ENCODE results near the gene CPOX.
"Not testable (repeated sequence)": the region's sequence is repeated elsewhere in the genome, so short reads cannot be mapped to it uniquely, and the experiment has no call there.

Gene CPOX
- 10.1 to 107 (median 61.7) reads per million in 9 experiments for total RNA-seq

- Mint-ChIP-seq H3K27ac (peak within 1 kb of the TSS; percentile 92 to 99), H3K4me3 (peak within 1 kb of the TSS; percentile 92 to 99), H3K9me3 (no peaks in the 10 kb centered on the region), H3K4me1 (ENCODE audit: low read depth in 2 of 2) (peaks cover 20 to 40% of the 10 kb centered on the region in 2 donors), H3K36me3 (ENCODE audit: insufficient read depth) (peaks cover 16% of the 10 kb centered on the region), H3K27me3 (no peaks in the 10 kb centered on the region)
- DNase-seq (peak; percentile 69 to 71 (median 71)), ATAC-seq (replicated peaks) (peak; percentile 94)
These were observed at the start of gene CPOX for GRCh38 chr3:98593046-98593936. TSS of gene CPOX (minus strand) at chr3:98593611. CDS start at chr3:98593504, 107 bp downstream.

- H3K9me3 Mint-ChIP-seq; H3K36me3 Mint-ChIP-seq (ENCODE audit: insufficient read depth); ATAC-seq (replicated peaks); H3K4me3 Mint-ChIP-seq; DNase-seq; H3K4me1 Mint-ChIP-seq (ENCODE audit: low read depth in 2 of 2); H3K27ac Mint-ChIP-seq: not testable (repeated sequence)
- peaks cover 34 to 46% of the 10 kb centered on the region in 2 donors for H3K27me3 Mint-ChIP-seq
These were observed 49.4 kb upstream of the CPOX start for GRCh38 chr3:98642769-98643168.

- not testable (repeated sequence) for H3K9me3 Mint-ChIP-seq; ATAC-seq (replicated peaks); H3K4me3 Mint-ChIP-seq; H3K27ac Mint-ChIP-seq; H3K4me1 Mint-ChIP-seq (ENCODE audit: low read depth in 2 of 2); DNase-seq; H3K36me3 Mint-ChIP-seq (ENCODE audit: insufficient read depth)
- H3K27me3 Mint-ChIP-seq: peaks cover 39 to 46% of the 10 kb centered on the region in 2 donors
These were observed 48.3 kb upstream of the CPOX start for GRCh38 chr3:98641756-98642155.

- not testable (repeated sequence) for H3K27ac Mint-ChIP-seq; DNase-seq; H3K4me3 Mint-ChIP-seq; H3K36me3 Mint-ChIP-seq (ENCODE audit: insufficient read depth); ATAC-seq (replicated peaks); H3K4me1 Mint-ChIP-seq (ENCODE audit: low read depth in 2 of 2); H3K9me3 Mint-ChIP-seq
- peaks cover 21 to 32% of the 10 kb centered on the region in 2 donors for H3K27me3 Mint-ChIP-seq
These were observed 45.1 kb upstream of the CPOX start for GRCh38 chr3:98638515-98638914.

- ATAC-seq (replicated peaks) (no peak), DNase-seq (no peak)
- no peaks in the 10 kb centered on the region for H3K36me3 Mint-ChIP-seq (ENCODE audit: insufficient read depth)
- no peak overlapping the region for H3K4me3 Mint-ChIP-seq
- H3K4me1 Mint-ChIP-seq (ENCODE audit: low read depth in 2 of 2): no peaks in the 10 kb centered on the region
- H3K27me3 Mint-ChIP-seq: peaks cover 16 to 18% of the 10 kb centered on the region in 2 donors
- H3K9me3 Mint-ChIP-seq: no peaks in the 10 kb centered on the region
- no peak overlapping the region for H3K27ac Mint-ChIP-seq
These were observed 37.0 kb upstream of the CPOX start for GRCh38 chr3:98630416-98630815.

- peaks cover 16 to 18% of the 10 kb centered on the region in 2 donors for H3K27me3 Mint-ChIP-seq
- H3K4me1 Mint-ChIP-seq (ENCODE audit: low read depth in 2 of 2): no peaks in the 10 kb centered on the region
- H3K36me3 Mint-ChIP-seq (ENCODE audit: insufficient read depth): no peaks in the 10 kb centered on the region
- H3K4me3 Mint-ChIP-seq: no peak overlapping the region
- H3K9me3 Mint-ChIP-seq: no peaks in the 10 kb centered on the region
- ATAC-seq (replicated peaks): no peak
- DNase-seq: no peak
- no peak overlapping the region for H3K27ac Mint-ChIP-seq
These were observed 34.9 kb upstream of the CPOX start for GRCh38 chr3:98628317-98628716.

GRCh38 chr3:98626151-98626550, 32.7 kb upstream of the CPOX start:
- H3K4me1 Mint-ChIP-seq (ENCODE audit: low read depth in 2 of 2): no peaks in the 10 kb centered on the region
- H3K27me3 Mint-ChIP-seq: peaks cover 6 to 12% of the 10 kb centered on the region in 2 donors
- no peaks in the 10 kb centered on the region for H3K36me3 Mint-ChIP-seq (ENCODE audit: insufficient read depth)
- no peaks in the 10 kb centered on the region for H3K9me3 Mint-ChIP-seq
- DNase-seq (no peak), ATAC-seq (replicated peaks) (no peak)
- no peak overlapping the region for H3K4me3 Mint-ChIP-seq
- no peak overlapping the region for H3K27ac Mint-ChIP-seq

GRCh38 chr3:98623572-98624280, 30.3 kb upstream of the CPOX start:
- ATAC-seq (replicated peaks) (no peak), DNase-seq (no peak)
- Mint-ChIP-seq H3K4me1 (ENCODE audit: low read depth in 2 of 2) (no peaks in the 10 kb centered on the region), H3K9me3 (no peaks in the 10 kb centered on the region), H3K4me3 (no peak overlapping the region), H3K27me3 (no peaks in the 10 kb centered on the region), H3K36me3 (ENCODE audit: insufficient read depth) (no peaks in the 10 kb centered on the region), H3K27ac (no peak overlapping the region)

GRCh38 chr3:98617841-98618240, 24.4 kb upstream of the CPOX start:
- H3K4me3 Mint-ChIP-seq: no peak overlapping the region
- no peak for DNase-seq
- no peak overlapping the region for H3K27ac Mint-ChIP-seq
- no peaks in the 10 kb centered on the region for H3K9me3 Mint-ChIP-seq
- H3K4me1 Mint-ChIP-seq (ENCODE audit: low read depth in 2 of 2): no peaks in the 10 kb centered on the region
- H3K27me3 Mint-ChIP-seq: peaks cover 5 to 9% of the 10 kb centered on the region in 2 donors
- no peak for ATAC-seq (replicated peaks)
- no peaks in the 10 kb centered on the region for H3K36me3 Mint-ChIP-seq (ENCODE audit: insufficient read depth)

GRCh38 chr3:98613616-98614015, 20.2 kb upstream of the CPOX start:
- DNase-seq: no peak

GRCh38 chr3:98612996-98613517, 19.6 kb upstream of the CPOX start:
- Mint-ChIP-seq H3K27me3 (peaks cover 12 to 30% of the 10 kb centered on the region in 2 donors), H3K36me3 (ENCODE audit: insufficient read depth) (no peaks in the 10 kb centered on the region), H3K4me3 (no peak overlapping the region), H3K4me1 (ENCODE audit: low read depth in 2 of 2) (no peaks in the 10 kb centered on the region), H3K9me3 (no peaks in the 10 kb centered on the region), H3K27ac (no peak overlapping the region)
- DNase-seq (no peak), ATAC-seq (replicated peaks) (no peak)

More at GRCh38 chr3:98613616-98614015, 20.2 kb upstream of the CPOX start:
- H3K27me3 Mint-ChIP-seq: peaks cover 12 to 30% of the 10 kb centered on the region in 2 donors
- no peaks in the 10 kb centered on the region for H3K4me1 Mint-ChIP-seq (ENCODE audit: low read depth in 2 of 2)
- ATAC-seq (replicated peaks): no peak
- no peak overlapping the region for H3K4me3 Mint-ChIP-seq
- H3K9me3 Mint-ChIP-seq: no peaks in the 10 kb centered on the region
- no peaks in the 10 kb centered on the region for H3K36me3 Mint-ChIP-seq (ENCODE audit: insufficient read depth)
- no peak overlapping the region for H3K27ac Mint-ChIP-seq

- H3K9me3 Mint-ChIP-seq: no peaks in the 10 kb centered on the region
- H3K36me3 Mint-ChIP-seq (ENCODE audit: insufficient read depth): no peaks in the 10 kb centered on the region
- peaks cover 12 to 31% of the 10 kb centered on the region in 2 donors for H3K27me3 Mint-ChIP-seq
These were observed 19.2 kb upstream of the CPOX start for GRCh38 chr3:98612587-98612986.

GRCh38 chr3:98608029-98608428, 14.6 kb upstream of the CPOX start:
- Mint-ChIP-seq H3K36me3 (ENCODE audit: insufficient read depth) (no peaks in the 10 kb centered on the region), H3K27me3 (peaks cover 44 to 56% of the 10 kb centered on the region in 2 donors), H3K4me1 (ENCODE audit: low read depth in 2 of 2) (no peaks in the 10 kb centered on the region), H3K9me3 (peaks cover 0 to 1% of the 10 kb centered on the region in 2 donors), H3K27ac (no peak overlapping the region), H3K4me3 (no peak overlapping the region)
- ATAC-seq (replicated peaks): no peak
- DNase-seq: no peak

More at GRCh38 chr3:98612587-98612986, 19.2 kb upstream of the CPOX start:
- no peak overlapping the region for H3K4me3 Mint-ChIP-seq
- ATAC-seq (replicated peaks) (no peak), DNase-seq (no peak)
- H3K4me1 Mint-ChIP-seq (ENCODE audit: low read depth in 2 of 2): no peaks in the 10 kb centered on the region
- no peak overlapping the region for H3K27ac Mint-ChIP-seq
